Uterus (tissue), 4 donors: ENCODE results near the gene MCM8. TPM values are rescaled to one million over a fixed set of nuclear protein-coding genes. Genes with fewer than 3 reads are reported as not detected.

Experiments used
- DNase-seq, 2 donors: peaks; one replicate each; pipeline ENCODE4 v3.0.0-alpha.2; 2019 to 2020
- H3K27ac ChIP-seq, 2 donors: fragments of 200-600 bp; sonication (generic); 1 replicate in 1 of 2; 2 replicates in 1 of 2; pipeline ENCODE4 v1.5.1; 2016 to 2018
- H3K27me3 ChIP-seq, 2 donors: fragments of 200-600 bp; sonication (generic); one replicate each; pipeline ENCODE4 v1.5.1; 2018 to 2019; ENCODE audit warnings: control low read depth in 1 of 2
- H3K36me3 ChIP-seq, 2 donors: fragments of 200-600 bp; sonication (generic); one replicate each; pipeline ENCODE4 v1.5.1; 2019; ENCODE audit warnings: control low read depth in 1 of 2
- H3K4me1 ChIP-seq, 2 donors: fragments of 200-600 bp; sonication (generic); one replicate each; pipeline ENCODE4 v1.5.1; 2018 to 2019; ENCODE audit warnings: control low read depth in 1 of 2
- H3K4me3 ChIP-seq, 2 donors: fragments of 200-600 bp; sonication (generic); 1 replicate in 1 of 2; 2 replicates in 1 of 2; pipeline ENCODE4 v1.5.1; 2018 to 2019; ENCODE audit warnings: mild to moderate bottlenecking in 1 of 2
- H3K9me3 ChIP-seq, 2 donors: fragments of 200-600 bp; sonication (generic); one replicate each; pipeline ENCODE4 v1.5.1; 2019; ENCODE audit warnings: control low read depth in 1 of 2
- POLR2A ChIP-seq, 2 donors: fragments of 450-650 bp; IDR thresholded peaks; one replicate each; pipeline ENCODE4 v1.6.1; 2016; ENCODE audit warnings: antibody characterized with exemption in 2 of 2, mild to moderate bottlenecking in 1 of 2, moderate library complexity in 1 of 2
- intact Hi-C: fragments of 100-400 bp; cut with DNase I; formaldehyde crosslinking; loops from one replicate; pipeline ENCODE4 v1.15.1; 2023; ENCODE audit warnings: low total_unique reads
- total RNA-seq, 4 donors: library from RNA; depleted of rRNA in 3 of 4; stranded (reverse); fragments of >200 nt in 3 of 4; gene quantifications; one replicate each; pipeline versions ENCODE4 v1.1.0 to v1.2.4, GENCODE V29; 2014 to 2023
- TF ChIP-seq, protein P1 (sequence below), 4 experiments: fragments of 200-600 bp in 2 of 4; fragments of 450-650 bp in 2 of 4; sonication (generic) in 2 of 4; IDR thresholded peaks; one replicate each; pipeline ENCODE4 v1.5.1; 2016 to 2019; ENCODE audit warnings: antibody characterized with exemption in 4 of 4, mild to moderate bottlenecking in 2 of 4, moderate library complexity in 1 of 4
- donor health status: DM: yes; HTN: yes; CAD: no.

MCM8 gene
- total RNA-seq, 4 donors from 2014 or later, result 3.8 to 10.9 (median 8.7) TPM

GRCh38 chr20:6008254-6008653 is 57.8 kb downstream of the MCM8 start:
- DNase-seq, result peak; percentile 49 to 66
- no peaks in the 10 kb centered on the region for H3K9me3 ChIP-seq
- intact Hi-C loops, result no loop called here
- H3K36me3 ChIP-seq, result no peaks in the 10 kb centered on the region
- TF ChIP-seq, protein P1, sequence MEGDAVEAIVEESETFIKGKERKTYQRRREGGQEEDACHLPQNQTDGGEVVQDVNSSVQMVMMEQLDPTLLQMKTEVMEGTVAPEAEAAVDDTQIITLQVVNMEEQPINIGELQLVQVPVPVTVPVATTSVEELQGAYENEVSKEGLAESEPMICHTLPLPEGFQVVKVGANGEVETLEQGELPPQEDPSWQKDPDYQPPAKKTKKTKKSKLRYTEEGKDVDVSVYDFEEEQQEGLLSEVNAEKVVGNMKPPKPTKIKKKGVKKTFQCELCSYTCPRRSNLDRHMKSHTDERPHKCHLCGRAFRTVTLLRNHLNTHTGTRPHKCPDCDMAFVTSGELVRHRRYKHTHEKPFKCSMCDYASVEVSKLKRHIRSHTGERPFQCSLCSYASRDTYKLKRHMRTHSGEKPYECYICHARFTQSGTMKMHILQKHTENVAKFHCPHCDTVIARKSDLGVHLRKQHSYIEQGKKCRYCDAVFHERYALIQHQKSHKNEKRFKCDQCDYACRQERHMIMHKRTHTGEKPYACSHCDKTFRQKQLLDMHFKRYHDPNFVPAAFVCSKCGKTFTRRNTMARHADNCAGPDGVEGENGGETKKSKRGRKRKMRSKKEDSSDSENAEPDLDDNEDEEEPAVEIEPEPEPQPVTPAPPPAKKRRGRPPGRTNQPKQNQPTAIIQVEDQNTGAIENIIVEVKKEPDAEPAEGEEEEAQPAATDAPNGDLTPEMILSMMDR (IDR thresholded peaks at IDR 0.05), result no peak
- no peak for TF ChIP-seq POLR2A (IDR thresholded peaks at IDR 0.05)
- no peaks in the 10 kb centered on the region for H3K4me1 ChIP-seq
- no peak overlapping the region for H3K4me3 ChIP-seq
- peak overlapping the region; percentile 36 to 41 for H3K27ac ChIP-seq
- no peaks in the 10 kb centered on the region for H3K27me3 ChIP-seq

DNA sequence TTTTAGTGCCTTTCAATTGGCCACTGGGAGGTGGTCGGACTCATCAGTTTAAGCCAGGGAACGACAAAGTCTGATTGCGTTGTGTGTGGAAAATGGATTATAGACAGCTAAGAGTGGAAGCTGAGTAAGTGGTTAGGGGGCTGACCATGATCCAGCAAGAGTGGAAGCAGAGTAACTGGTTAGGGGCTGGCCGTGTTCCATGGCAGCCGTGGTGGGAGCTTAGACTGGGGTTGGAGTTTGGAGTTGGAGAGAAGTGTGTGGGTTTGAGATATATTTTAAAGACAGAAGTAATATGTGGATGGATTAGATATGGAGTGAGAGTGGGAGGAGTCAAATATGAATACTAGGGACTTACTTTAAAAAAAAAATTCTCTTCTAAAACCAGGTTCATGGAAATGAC is 61.7 kb downstream of the MCM8 start:
- H3K4me1 ChIP-seq, result no peaks in the 10 kb centered on the region
- no peak overlapping the region for H3K27ac ChIP-seq
- no peaks in the 10 kb centered on the region for H3K9me3 ChIP-seq
- no peak for DNase-seq
- H3K36me3 ChIP-seq, result no peaks in the 10 kb centered on the region
- intact Hi-C loops, result no loop called here
- no peak for TF ChIP-seq POLR2A (IDR thresholded peaks at IDR 0.05)
- no peaks in the 10 kb centered on the region for H3K27me3 ChIP-seq
- H3K4me3 ChIP-seq, result no peak overlapping the region

- intact Hi-C loops, result no loop called here
- Histone ChIP-seq H3K4me3 (no peak overlapping the region), H3K27me3 (no peaks in the 10 kb centered on the region), H3K9me3 (no peaks in the 10 kb centered on the region), H3K36me3 (no peaks in the 10 kb centered on the region), H3K4me1 (no peaks in the 10 kb centered on the region), H3K27ac (no peak overlapping the region)
- TF ChIP-seq, protein P1 (IDR thresholded peaks at IDR 0.05), result no peak
- TF ChIP-seq POLR2A (IDR thresholded peaks at IDR 0.05), result no peak
- no peak for DNase-seq
Measured at GRCh38 chr20:6014017-6014416, 63.6 kb downstream of the MCM8 start.

DNA sequence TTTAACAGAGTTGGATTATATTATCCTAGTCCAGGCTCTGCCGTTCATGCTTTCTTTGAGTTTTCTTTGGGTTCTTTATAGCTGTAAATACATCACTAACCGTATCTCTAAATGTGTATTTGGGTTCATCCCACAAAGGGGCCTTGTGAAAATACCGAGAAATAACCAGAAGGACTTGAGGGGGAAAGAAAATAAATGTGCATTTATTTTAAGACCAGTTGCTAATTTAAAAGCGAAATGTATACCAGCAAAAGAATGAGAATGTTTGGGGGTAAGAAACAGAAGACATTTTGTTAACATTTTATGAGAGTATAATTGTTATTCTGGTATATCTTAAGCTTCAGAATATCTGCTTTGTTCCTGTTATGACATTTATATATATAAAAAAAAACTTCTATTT is 64.5 kb downstream of the MCM8 start:
- no peaks in the 10 kb centered on the region for H3K27me3 ChIP-seq
- TF ChIP-seq, protein P1 (IDR thresholded peaks at IDR 0.05), result no peak
- no peak for TF ChIP-seq POLR2A (IDR thresholded peaks at IDR 0.05)
- no peaks in the 10 kb centered on the region for H3K36me3 ChIP-seq
- no peak overlapping the region for H3K4me3 ChIP-seq
- DNase-seq, result no peak
- intact Hi-C loops, result no loop called here
- no peaks in the 10 kb centered on the region for H3K4me1 ChIP-seq
- H3K27ac ChIP-seq, result no peak overlapping the region
- no peaks in the 10 kb centered on the region for H3K9me3 ChIP-seq

DNA sequence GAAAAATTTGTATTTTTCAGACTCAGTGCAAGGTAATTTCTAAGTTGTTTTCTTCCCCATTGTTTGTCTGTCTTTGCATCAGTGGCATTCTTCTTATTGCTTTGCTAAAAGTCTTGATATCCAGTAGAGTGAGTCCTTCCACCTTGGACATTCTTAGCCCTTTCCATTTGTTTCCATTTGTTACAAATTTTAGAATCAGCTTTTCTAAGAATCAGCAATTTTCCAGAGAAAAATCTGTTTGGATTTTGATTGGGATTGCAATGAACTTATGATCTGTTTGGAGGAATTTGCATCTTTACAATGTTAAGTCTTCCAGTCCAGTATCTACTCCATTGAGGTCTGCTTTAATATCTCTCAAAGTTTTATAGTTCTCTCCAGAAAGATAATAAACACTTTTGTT is 67.0 kb downstream of the MCM8 start:
- H3K4me3 ChIP-seq, result no peak overlapping the region
- TF ChIP-seq, protein P1 (IDR thresholded peaks at IDR 0.05), result no peak
- TF ChIP-seq POLR2A (IDR thresholded peaks at IDR 0.05), result no peak
- H3K4me1 ChIP-seq, result no peaks in the 10 kb centered on the region
- no peak overlapping the region for H3K27ac ChIP-seq
- H3K27me3 ChIP-seq, result no peaks in the 10 kb centered on the region
- intact Hi-C loops, result no loop called here
- H3K9me3 ChIP-seq, result no peaks in the 10 kb centered on the region
- DNase-seq, result no peak
- no peaks in the 10 kb centered on the region for H3K36me3 ChIP-seq

GRCh38 chr20:6017880-6018279 is 67.4 kb downstream of the MCM8 start:
- Histone ChIP-seq H3K9me3 (no peaks in the 10 kb centered on the region), H3K4me3 (no peak overlapping the region), H3K4me1 (no peaks in the 10 kb centered on the region), H3K27me3 (no peaks in the 10 kb centered on the region), H3K27ac (no peak overlapping the region), H3K36me3 (no peaks in the 10 kb centered on the region)
- intact Hi-C loops, result no loop called here
- no peak for TF ChIP-seq POLR2A (IDR thresholded peaks at IDR 0.05)
- TF ChIP-seq, protein P1 (IDR thresholded peaks at IDR 0.05), result no peak
- DNase-seq, result no peak
